ENCODE measurements around the gene PKN2.

DNA sequence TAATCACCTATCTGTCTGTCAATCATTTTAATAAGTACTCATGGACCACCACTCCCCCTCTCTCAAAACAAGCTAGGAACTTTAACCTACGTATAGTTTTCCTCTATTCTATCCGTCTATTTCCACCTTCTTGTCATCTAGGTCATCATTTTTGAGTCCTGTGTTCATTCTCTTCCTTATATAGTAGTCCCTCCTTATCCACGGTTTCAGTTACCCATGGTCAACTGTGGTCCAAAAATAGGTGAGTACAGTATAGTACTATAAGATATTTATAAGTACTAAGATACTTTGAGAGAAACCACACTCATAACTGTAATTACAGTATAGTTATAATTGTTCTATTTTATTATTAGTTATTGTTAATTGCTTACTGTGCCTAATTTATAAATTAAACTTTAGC, 7.5 kb downstream of the PKN2 start:
- TF ChIP-seq, protein P1, sequence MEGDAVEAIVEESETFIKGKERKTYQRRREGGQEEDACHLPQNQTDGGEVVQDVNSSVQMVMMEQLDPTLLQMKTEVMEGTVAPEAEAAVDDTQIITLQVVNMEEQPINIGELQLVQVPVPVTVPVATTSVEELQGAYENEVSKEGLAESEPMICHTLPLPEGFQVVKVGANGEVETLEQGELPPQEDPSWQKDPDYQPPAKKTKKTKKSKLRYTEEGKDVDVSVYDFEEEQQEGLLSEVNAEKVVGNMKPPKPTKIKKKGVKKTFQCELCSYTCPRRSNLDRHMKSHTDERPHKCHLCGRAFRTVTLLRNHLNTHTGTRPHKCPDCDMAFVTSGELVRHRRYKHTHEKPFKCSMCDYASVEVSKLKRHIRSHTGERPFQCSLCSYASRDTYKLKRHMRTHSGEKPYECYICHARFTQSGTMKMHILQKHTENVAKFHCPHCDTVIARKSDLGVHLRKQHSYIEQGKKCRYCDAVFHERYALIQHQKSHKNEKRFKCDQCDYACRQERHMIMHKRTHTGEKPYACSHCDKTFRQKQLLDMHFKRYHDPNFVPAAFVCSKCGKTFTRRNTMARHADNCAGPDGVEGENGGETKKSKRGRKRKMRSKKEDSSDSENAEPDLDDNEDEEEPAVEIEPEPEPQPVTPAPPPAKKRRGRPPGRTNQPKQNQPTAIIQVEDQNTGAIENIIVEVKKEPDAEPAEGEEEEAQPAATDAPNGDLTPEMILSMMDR (IDR thresholded peaks at IDR 0.05) = no peak
- TF ChIP-seq POLR2A (IDR thresholded peaks at IDR 0.05) (no peak), EP300 (IDR thresholded peaks at IDR 0.05) (no peak), POLR2AphosphoS5 (IDR thresholded peaks at IDR 0.05) (no peak)

Measured in gastroesophageal sphincter (tissue), 3 donors.